ENCODE measurements around the gene MFSD2B.
"Not testable (repeated sequence)": the region's sequence is repeated elsewhere in the genome, so short reads cannot be mapped to it uniquely, and the experiment has no call there.

The MFSD2B gene, protein sequence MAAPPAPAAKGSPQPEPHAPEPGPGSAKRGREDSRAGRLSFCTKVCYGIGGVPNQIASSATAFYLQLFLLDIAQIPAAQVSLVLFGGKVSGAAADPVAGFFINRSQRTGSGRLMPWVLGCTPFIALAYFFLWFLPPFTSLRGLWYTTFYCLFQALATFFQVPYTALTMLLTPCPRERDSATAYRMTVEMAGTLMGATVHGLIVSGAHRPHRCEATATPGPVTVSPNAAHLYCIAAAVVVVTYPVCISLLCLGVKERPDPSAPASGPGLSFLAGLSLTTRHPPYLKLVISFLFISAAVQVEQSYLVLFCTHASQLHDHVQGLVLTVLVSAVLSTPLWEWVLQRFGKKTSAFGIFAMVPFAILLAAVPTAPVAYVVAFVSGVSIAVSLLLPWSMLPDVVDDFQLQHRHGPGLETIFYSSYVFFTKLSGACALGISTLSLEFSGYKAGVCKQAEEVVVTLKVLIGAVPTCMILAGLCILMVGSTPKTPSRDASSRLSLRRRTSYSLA

DNA sequence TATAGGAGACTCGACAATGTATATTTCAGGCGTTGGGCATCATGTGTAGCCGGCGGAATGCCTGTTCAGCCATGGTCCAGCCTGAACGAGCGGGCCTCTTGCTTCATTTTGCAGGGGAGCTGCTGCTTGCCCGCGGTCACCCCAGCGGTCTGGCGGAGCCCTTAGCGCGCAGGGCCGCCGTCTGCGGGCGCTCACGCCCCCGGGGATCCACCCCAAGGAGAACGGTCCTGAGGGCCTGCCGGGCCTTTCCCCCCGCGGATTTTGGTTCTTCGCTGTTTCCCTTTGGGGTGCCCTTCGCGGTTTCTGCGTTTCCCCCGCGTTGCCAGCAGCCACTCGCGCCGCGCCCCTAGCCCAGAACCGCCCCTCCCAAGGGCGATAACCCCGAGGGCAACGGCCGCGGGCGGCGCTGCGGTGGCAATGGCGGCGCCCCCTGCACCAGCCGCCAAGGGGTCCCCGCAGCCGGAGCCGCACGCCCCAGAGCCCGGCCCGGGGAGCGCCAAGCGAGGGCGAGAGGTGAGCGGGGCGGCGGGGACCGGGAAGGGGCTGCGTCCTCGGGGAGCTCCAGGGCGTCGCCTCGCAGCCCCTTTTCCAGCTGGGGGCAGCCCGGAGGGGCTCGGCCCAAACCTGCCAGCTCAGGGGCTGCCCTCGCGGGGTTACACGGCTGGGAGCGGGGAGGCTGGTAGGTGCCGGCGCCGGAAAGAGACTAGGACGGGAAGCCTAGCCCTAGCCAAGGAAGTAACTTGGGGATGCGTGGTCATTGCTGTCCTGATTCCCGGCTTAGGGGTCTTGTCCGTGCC is at the start of gene MFSD2B:
TSS of gene MFSD2B (plus strand) at position 406 of the 797 bp plus-strand sequence. CDS start at position 418, 12 bp downstream.
- DNase-seq: peak; percentile 64

DNA sequence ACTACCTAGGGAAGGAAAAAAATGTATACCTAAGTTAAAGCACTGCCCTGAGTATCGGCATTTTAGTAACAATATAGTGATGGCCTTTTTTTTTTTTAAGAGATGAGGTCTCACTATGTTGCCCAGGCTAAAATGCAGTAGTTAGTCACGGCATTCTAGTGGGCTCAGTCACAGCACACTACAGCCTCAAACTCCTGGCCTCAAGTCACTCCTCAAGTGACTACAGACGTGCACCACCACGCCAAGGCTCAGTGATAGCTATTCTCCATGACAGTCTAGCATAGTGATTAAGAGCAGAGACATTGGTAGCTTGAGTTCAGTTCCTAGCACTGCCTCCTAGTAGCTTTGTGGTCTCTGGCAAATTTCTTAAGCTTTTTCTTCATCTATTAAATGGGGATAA is 42.0 kb upstream of the MFSD2B start:
- DNase-seq: no peak

DNA sequence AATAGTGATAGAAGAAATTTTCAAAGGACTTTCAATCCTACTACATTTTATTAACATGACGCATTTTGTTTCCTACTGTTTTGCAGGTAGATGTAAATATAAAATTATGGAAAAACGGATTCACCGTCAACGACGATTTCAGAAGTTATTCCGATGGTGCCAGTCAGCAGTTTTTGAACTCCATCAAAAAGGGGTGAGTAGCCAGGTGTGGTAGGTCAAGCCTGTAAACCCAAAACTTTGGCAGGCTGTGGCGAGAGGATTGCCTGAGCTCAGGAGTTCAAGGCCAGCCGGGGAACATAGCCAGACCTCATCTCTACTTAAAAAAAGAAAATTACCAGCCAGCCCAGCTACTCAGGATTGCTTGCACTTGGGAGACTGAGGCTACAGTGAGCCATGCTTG is 33.0 kb upstream of the MFSD2B start:
- DNase-seq: no peak

DNA sequence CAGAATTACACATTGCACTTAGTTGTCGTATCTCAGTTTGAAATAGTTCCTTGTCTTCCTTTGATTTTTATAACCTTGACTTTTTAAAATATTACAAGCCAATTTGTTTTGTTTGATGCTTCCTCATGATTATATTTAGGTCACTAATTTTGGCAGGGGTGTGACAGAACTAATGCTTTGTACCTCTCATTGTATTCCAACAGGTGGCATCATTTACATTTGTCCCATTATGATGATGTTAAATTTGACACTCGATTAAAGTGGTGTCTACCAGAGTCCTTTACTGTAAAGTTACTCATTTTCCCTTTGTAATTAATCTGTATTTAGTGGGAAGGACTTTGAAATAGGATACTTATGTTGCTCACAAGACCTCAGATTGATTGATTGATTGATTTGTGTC is 21.5 kb upstream of the MFSD2B start:
- DNase-seq: no peak

DNA sequence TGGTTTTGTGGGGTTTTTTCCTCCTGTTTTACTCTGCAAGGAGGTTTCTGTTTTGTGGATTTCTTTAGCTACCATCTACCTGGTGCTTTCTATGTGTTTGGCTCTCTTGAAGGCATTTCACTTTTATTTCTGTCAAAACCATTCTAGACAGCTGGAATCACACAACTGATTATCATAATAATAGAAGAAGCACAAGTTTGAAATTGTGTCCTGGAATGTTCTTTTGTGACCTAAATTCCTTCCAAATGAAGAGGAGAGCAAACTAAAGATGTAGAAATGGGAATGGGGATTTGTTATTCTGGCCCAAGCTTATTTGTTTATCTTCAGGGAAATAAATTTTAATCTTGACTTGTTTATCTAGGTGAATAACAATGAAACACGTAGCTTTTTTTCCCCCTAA is 17.0 kb upstream of the MFSD2B start:
- DNase-seq: no peak

DNA sequence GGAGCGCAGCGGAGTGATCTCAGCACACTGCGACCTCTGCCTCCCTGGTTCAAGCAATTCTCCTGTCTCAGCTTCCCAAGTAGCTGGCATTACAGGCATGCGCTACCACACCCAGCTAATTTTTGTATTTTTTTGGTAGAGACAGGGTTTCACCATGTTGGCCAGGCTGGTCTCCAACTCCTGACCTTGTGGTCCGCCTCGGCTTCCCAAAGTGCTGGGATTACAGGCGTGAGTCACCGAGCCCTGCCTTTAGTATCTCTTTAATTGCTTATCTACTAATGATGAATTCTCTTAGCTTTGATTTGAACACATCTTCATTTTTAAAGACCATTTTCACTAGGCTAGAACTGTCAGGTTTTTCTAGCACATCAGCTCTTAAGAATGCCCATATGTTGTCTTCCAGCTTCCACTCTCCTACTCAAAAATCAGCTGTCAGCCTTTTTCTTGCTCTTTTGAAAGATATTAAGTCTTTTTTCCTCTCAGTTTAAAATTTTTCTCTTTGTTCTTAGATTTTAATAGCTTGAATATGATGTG is 16.1 kb upstream of the MFSD2B start:
- no peak for DNase-seq

DNA sequence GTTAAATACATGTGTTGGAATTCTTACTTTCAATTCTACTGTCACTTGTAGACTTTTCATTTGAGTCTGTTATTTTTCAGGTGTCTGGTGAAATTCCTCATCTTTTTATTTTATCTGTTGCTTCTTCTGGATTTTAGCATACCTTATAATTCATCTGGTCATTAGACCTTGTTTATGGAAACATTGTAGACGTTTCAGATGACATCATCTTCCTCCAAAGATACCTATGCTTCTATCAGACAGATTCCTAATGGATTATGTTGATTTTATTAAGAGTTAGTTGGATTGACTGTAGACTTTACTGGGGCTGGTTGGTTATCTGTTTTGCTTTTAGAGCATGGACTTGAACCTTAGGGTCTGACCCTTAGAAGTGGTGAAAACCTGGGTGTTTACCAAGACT is 15.3 kb upstream of the MFSD2B start:
- no peak for DNase-seq

DNA sequence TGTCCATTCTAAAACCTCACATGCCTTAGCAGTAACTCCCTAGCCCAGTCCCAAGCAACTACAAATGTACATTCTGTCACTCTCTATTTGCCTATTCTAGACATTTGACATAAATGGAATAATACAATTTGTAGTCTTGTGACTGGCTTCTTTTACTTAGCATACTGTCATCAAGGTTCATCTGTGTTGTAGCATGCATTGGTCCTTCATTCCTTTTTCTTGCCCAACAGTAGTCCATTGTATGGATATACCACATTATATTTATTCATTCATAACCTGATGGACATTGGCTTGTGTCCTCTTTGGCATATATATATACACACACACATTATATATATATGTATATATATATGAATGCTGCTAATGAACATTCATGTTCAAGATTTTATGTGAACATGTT is 2.2 kb upstream of the MFSD2B start:
- DNase-seq: no peak

DNA sequence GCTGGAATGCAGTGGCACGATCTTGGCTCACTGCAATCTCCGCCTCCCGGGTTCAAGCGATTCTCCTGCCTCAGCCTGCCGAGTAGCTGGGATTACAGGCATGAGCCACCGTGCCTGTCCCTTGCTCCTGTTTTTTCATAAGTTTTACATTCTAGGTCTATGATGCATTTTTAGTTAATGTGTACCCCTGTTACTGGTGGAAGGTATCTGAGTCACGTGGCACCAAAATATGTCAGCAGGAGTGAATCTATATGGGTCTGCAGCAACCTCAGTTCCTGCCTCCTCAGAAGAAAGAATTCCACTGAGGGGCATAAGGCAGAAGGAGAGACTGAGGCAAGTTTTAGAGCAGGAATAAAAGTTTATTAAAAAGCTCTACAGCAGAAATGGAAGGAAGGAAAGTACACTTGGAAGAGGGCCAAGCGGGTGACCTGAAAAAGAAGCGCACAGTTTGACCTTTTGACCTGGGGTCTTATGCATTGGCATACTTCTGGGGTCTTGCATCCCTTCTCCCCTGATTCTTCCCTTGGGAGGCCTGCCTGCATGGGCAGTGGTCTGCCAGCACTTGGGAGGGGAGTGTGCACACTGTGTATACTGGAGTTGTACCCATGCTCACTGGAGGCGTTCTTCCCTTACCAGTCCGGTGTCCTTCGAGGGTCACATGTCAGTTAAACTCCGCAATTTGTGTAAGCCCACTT is 1.1 kb upstream of the MFSD2B start:
- DNase-seq: no peak

DNA sequence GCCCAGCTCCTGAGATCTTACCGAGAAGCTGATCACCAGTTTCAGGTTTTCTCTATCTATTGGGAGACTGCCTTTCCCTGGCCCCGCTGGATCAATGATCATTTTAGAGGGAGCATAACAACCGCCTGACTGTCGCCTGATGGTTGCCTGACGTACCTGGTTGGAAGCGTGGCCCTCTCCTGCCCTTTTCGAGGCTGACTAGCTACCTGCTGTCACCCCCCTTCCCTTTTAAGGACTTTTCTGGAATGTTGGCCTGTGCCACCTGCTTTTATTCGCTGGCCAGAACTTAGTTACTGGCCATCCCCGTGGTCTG is 562 bp upstream of the MFSD2B start:
- no peak for DNase-seq

DNA sequence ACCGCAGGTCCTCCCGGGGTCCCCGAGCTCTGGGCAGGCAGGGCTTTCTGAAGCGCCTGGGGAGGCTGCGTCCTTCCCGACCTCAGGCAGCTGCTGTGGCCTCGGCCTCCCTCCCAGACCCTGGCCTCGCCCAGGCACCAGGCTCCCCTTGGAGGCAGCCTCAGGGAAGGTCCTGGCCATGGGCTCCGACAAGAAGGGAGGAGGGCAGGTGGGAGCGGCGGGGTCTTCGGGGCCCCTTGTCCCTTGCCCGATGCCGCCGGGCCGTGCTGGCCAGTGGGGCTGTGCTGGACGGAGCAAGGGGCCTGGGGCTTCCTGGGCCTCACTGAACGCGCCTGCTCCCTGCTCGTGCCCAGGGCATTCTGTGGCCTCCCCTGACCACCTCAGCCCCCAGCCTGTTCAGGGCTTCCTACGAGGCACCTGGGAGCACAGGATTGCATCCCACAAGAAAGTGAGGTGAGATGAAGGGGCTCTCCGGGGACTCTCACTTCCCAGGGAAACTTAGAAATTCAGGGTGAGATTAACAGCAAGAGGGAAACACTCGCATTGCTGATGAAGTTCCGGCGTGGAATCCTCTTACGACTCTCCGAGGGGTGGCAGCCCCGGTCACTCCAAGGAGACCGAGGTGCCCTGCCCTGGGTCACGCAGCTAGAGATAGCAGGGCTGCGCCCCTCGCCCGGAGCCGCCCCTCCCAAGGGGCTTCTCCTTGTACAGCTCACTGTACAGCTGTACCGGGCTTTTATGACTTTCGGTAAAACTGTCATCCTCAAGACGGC is 778 bp downstream of the MFSD2B start:
- peak; percentile 67 for DNase-seq

DNA sequence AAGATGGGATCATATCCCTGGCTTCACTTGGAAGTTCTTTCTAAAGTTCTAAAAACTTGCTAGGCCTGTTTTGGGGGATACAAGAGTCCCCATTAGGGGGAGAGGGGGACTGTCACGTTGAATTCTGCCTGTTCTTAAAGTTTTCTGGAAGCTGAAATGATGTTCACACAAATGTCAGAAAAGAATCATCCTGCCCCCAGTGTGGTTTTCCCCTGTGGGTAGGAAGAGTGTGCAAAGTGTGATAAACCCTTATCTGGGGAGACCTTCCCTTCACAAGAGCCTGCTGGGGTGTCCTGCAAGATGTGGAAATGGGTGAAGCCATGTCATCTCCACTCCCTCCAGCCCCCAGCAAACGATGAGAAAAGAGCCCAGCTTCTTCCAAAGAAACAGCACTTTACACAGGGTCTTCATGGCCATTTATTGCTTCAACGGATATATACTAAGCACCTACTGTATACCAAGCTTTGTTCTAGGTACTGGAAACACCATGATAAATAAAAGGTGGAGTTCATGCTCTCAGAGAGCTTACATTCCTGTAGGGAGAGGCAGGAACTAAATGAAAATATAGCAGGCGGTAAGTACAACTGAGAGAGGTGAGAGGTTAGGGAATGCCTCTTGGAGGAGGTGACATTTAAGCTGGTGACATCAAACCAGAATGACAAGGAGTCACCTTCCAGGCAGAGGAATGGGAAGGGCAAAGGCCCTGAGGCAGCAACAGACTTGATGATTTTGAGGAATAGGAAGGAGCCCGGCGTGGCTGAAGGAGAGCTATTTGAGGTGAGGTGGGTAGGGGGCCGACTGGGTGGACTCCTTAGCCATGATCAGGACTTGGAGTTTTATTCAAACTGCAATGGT is 1.6 kb downstream of the MFSD2B start:
- DNase-seq: no peak

DNA sequence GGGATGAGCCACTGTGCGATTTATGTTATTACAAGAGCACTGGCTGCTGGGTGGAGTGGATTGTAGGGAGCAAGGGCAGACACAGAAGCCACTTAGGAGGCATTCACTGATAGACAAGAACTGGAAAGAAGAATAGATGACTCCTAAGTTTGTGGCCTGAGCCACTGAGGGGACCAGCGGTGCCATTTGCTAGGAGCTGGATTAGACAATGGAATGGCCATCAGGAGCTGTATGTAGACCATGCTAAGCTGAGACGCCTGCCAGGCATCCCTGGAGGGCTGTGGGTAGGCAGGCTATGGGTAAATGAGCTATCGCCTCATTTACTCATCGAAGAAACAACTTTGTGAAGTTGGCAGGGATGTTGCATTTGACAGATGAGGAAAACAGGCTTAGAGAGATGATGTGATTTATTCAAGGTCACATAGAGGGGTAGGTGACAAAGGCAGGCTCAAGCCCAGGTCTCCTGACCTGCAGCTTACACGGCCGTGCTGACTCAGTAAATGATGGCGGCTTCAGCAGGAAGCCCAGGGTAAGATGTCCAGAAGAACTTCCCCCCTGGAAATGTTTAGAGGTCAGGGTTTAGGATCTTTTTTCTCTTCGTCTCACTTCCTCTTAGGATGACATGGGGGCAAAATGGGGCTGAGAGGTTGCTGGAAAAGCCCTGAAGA is 2.8 kb downstream of the MFSD2B start:
- DNase-seq: no peak

DNA sequence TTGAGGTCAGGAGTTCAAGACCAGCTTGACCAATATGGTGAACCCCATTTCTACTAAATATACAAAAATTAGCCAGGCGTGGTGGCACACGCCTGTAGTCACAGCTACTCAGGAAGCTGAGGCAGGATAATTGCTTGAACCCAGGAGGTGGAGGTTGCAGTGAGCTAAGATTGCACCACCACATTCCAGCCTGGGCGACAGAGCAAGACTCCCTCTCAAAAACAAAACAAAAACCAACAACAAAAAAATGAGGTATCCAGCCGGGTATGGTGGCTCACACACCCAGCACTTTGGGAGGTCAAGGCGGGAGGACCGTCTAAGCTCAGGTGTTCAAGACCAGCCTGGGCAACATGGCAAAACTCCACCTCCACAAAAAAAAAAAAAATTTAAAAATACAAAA is 5.0 kb downstream of the MFSD2B start:
- not testable (repeated sequence) for DNase-seq

DNA sequence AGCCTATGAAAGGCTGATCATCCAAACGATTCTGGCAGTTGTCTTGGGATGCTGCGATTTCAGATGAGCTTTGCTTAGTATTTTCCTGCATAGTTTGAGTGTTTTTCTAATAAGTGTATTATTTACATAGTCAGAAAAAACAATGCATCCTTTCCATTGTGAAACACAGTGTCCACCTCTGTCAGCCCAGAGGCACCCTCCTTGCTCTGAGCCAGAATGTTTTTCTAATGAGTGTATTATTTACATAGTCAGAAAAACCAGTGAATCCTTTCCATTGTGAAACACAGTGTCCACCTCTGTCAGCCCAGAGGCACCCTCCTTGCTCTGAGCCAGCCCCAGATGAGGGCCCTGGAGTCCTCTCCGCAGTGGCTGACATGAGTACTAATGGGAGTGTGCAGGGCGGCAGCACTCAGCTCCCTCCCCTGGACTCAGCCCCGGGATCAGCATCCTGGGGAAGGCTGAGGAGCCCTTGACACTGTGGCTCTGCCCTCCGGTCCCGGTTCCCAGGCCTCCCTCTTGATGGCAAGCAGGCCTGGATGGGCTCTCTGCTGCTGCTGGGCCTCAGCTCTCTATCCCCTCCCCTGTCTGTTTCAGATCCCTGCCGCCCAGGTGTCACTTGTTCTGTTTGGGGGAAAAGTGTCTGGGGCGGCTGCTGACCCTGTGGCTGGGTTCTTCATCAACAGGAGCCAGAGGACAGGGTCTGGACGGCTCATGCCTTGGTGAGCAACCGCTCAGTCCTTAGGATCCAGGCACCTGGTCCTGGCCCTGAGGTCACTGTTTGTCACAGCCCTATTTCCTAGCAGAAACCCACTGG is 5.9 kb downstream of the MFSD2B start:
- DNase-seq: no peak

DNA sequence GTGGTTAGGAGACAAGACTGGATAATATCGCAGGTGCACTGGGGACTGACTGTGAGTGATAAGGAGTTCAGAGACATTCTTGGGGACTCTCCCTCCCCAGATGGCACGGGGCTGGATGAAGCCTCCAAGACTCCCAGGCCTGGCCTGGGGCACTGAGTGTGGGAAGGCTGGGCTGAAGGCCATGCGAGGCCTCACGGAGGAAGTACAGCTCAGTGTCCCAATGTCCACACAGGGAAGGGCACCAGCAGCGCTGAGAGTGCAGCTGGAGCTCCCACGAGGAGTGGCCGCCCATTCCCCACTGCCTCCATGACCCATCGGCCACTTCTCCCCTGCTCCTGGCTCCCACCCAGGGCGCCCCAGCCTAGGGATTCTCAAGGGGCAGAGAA is 6.5 kb downstream of the MFSD2B start:
- DNase-seq: no peak

DNA sequence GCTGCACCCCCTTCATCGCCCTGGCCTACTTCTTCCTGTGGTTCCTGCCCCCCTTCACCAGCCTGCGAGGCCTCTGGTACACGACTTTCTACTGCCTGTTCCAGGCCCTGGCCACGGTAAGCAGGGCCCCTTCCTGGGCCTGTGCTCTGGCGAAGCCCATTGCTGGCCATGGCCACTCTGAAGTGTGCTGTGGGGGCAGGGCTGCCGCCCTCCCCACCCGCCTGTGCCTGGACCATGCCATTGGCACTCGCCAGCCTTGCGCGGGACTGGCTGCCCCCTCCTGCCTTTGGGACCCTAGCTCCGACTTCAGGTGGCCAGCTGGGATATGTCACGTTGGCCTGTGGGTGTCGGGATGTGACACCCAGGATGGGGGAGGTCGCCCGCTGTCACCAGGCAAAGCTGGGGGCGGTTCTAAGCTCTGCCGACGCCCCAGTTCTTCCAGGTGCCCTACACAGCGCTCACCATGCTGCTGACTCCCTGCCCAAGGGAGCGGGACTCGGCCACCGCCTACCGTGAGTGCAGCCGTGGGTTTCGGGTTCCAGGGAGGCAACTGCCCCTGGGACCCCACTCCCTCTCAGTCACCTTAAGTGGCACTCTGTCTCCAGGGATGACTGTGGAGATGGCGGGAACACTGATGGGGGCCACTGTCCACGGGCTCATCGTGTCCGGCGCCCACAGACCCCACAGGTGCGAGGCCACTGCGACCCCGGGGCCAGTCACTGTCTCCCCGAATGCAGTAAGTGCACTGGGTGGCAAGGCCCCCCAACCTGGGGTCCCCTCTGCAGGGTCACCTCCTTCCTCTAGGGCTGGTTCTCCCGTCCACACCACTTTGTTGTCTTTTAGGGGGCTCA is 7.2 kb downstream of the MFSD2B start:
- no peak for DNase-seq

DNA sequence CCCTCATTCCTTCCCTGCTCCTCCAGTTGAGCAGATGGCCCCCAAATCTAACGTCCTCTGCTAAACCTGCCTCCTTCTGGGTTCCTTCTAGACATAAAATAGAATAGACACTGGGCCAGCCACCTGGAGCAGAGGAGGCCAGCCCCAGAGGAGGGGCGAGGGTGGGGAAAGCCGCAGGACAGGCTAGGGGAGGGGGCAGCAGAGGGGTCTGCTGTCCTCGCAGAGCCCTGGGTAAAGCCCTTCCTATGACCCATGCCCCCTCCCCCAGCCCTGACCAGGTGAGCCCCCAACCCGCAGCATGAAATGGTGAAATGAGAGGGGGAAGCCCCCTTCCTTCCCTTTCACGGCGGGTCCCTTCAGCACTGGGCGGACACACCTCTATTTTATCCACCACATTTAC is 7.8 kb downstream of the MFSD2B start:
- no peak for DNase-seq

DNA sequence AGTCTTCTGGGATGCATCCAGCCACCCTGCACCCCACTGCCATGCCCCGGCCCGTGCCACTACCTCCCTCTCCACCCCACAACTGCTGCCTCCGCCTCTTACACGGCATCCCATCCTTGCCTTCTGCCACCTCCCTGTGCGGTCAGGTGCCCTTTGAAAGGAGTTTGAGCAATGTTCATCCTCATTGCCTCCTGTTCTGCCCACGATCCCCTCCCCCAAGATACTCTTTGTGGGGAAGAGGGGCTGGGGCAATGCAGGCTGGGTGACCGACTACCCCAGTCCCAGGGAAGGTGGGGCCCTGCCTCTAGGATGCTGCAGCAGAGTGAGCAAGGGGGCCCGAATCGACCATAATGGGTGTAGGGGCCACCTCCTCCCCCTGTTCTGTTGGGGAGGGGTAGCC is 8.4 kb downstream of the MFSD2B start:
- no peak for DNase-seq
